GM12874 (cell line): ENCODE results near the gene RNMT.
A peak's percentile ranks its signal among the peaks of the same experiment; 100 is the strongest.

ENCODE experiments used
- TF ChIP-seq, protein P1 (sequence below): IDR thresholded peaks from 2 replicates; pipeline ENCODE4 v1.5.1; 2011; ENCODE audit warnings: low read depth, mild to moderate bottlenecking, control low read depth, low read length, moderate library complexity; ENCODE audit not compliant: insufficient read depth

RNMT gene

GRCh38 chr18:13796515-13796914, 70.0 kb downstream of the RNMT start:
- TF ChIP-seq, protein P1, sequence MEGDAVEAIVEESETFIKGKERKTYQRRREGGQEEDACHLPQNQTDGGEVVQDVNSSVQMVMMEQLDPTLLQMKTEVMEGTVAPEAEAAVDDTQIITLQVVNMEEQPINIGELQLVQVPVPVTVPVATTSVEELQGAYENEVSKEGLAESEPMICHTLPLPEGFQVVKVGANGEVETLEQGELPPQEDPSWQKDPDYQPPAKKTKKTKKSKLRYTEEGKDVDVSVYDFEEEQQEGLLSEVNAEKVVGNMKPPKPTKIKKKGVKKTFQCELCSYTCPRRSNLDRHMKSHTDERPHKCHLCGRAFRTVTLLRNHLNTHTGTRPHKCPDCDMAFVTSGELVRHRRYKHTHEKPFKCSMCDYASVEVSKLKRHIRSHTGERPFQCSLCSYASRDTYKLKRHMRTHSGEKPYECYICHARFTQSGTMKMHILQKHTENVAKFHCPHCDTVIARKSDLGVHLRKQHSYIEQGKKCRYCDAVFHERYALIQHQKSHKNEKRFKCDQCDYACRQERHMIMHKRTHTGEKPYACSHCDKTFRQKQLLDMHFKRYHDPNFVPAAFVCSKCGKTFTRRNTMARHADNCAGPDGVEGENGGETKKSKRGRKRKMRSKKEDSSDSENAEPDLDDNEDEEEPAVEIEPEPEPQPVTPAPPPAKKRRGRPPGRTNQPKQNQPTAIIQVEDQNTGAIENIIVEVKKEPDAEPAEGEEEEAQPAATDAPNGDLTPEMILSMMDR, result no peak

DNA sequence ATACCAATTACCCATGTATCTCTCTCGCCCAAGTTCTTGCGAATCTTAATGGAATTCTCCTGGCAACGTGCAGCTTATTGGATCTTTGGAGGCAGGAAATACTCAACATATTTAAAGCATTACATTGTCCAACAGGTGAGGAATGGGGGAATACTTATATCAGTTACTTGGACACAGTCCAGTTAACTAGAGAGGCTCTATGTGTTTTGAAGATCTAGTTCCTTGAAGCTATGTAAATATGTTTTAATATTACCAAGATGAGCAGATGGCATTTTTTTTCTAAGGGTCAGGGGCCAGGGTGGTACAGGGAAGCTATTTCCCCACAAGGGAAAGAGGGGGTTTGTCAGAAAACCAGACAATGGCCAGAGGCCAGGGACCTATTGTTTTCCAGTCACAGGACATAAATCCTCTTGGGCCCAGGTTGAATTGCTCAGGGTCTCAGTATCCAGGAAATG, 70.7 kb downstream of the RNMT start:
- TF ChIP-seq, protein P1, result no peak

DNA sequence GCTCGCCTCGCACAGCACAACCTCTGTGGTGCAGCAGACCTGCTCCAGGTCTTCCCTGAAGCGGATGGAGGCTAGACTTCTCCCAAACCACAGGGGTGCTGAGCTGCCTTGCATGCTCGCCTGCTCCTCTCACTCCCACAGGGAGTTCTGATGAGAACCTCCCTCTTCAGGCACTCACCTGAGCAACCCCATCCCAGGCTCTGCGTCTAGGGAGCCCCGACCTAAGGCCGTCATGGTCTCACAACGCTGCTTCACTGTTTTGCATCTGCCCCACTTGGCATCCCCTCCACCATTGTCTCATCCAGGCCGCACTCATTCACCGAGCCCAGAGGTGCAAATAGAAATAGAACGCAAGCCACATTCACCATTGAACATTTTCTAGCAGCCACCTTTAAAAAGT, 72.9 kb downstream of the RNMT start:
- TF ChIP-seq, protein P1, result no peak

DNA sequence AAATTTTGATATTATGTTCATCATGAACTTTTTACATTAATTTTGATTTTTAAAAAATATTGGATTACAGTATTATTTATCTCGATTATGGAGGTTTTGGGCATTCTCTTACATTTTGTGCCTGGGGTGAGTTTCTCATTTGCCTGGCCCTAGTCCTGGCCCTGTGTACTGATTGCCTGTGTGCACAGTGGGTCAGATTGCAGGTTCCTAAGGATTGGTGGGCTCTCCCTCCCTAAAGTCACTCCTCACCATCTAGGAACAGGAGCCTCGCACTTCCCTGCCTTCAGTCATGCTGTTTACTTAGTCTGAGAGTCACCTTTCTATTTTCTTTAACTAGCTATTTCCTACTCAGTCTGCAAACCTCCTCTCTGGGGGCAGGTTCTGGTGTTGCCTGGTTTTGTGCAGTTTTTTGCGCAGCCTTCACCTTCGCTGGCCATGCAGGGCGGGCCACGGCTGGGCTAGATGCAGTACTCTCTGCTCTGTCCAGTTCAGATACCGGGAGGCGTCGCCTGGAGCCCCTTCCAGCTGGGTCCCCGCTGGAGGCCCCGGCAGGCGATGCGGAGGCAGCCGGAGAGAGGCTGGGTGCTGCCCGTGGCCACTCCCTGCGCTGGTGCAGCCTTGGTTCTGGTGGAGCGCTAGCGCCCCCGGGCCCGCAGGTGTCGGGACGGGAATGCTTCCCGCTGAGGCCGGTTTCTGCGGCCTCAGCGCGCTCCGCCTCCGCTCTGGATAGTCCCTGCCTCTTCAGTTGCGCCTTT, 74.2 kb downstream of the RNMT start:
- TF ChIP-seq, protein P1, result peak; percentile 43

DNA sequence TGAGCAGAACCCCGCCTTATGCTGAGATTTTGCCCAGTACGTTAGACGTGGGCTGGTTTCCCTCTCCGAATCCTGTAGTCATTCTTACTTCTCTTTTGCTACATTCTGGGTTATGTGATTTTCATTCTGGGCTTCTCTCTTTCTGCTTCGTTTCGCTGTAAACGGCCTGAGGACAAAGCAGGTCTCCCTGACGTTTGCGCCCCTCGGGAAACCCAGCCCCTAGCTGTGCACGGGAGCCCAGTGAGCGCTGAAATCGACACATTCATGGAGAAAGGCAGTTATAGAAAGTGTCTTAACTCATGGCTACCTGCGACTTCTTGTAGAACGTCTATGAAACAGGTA, 74.8 kb downstream of the RNMT start:
- TF ChIP-seq, protein P1, result no peak

DNA sequence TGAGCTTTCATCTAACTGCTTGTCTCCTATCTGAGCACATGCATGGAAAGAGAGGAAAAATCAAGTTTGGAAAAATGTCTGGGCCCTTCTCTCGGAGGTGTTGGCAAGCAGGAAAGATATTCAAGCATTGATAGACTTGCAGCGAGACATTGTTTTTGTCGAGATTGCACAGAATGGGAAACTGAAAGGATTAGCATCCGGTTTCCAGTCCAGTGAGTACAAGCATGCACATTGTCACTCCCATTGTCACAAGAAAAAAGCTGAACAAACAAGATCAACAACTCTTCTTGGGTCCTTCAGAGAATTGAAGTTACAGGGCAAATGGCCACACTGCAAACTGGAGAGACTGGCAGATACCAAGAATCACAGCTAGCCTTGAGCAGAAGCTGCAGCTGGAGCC, 77.8 kb downstream of the RNMT start:
- TF ChIP-seq, protein P1, result no peak

DNA sequence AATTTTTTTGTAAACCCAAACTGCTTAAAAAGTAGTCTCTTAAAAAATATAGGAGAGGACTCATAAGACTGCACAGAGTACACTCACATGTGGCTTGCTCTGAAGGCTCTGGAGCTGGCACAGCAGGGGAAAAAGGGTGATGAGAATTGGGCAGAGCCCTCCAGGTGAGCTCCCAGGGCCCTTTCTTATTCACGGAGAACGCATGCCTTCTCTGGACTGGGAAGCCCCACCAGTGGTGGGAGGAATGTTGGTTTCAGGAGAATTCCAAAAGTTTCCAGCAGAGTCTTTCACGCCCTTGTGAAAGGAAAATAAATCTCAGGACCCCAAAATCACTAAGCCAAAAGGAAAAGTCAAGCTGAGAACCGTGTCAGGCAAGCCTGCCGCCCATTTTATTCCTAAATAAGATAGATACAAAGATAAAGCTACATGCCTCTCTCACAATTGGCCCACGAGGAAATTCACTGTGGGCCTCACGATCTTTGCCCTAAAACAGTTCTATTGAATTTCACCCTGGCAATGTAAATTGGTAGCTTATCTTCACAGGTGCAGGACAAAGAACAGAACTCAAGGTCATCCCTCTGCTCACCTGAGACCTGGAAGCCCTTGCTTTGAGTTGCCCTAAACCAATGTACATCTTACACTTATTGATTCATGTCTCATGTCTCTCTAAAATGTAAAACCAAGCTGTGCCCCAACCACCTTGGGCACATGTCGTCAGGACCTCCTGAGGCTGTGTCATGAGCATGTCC, 82.0 kb downstream of the RNMT start:
- TF ChIP-seq, protein P1, result no peak
